Keratinocyte (primary cell): ENCODE results near the gene HLA-DQB1. TPM values are rescaled to one million over a fixed set of nuclear protein-coding genes. Genes with fewer than 3 reads are reported as not detected.
A peak's percentile ranks its signal among the peaks of the same experiment; 100 is the strongest.

Experiments used
- DNase-seq: peaks from one replicate; pipeline ENCODE4 v3.0.0-alpha.2; 2011; ENCODE audit warnings: low read depth, missing footprints, low spot score
- FAIRE-seq: peaks from 2 replicates; lab custom pipeline; 2011; peaks lifted over from hg19 to GRCh38; lab: Jason Lieb, UNC
- H2AFZ ChIP-seq: 2 replicates; pipeline ENCODE4 v1.6.0; 2012; ENCODE audit warnings: low read length, control low read depth, inconsistent platforms; ENCODE audit not compliant: control insufficient read depth
- H3K27ac ChIP-seq: 2 replicates; pipeline ENCODE4 v1.5.1; 2011; ENCODE audit warnings: low read length; ENCODE audit not compliant: control insufficient read depth, insufficient read depth
- H3K27me3 ChIP-seq: 3 replicates; pipeline ENCODE4 v1.6.0; 2011; ENCODE audit warnings: low read length; ENCODE audit not compliant: control insufficient read depth, insufficient read depth; ENCODE audit errors: extremely low read depth
- H3K36me3 ChIP-seq, 2 experiments: 2 replicates in 1 of 2; 3 replicates in 1 of 2; pipeline ENCODE4 v1.5.1; 2011; ENCODE audit warnings: low read length in 2 of 2, mild to moderate bottlenecking in 1 of 2; ENCODE audit not compliant: control insufficient read depth in 2 of 2, insufficient read depth in 2 of 2; ENCODE audit errors: extremely low read depth in 1 of 2
- H3K4me1 ChIP-seq: 3 replicates; pipeline ENCODE4 v1.5.1; 2011; ENCODE audit warnings: low read length; ENCODE audit not compliant: control insufficient read depth, insufficient read depth; ENCODE audit errors: extremely low read depth
- H3K4me2 ChIP-seq: 3 replicates; pipeline ENCODE4 v1.6.0; 2011; ENCODE audit warnings: low read depth, low read length; ENCODE audit not compliant: control insufficient read depth, insufficient read depth; ENCODE audit errors: extremely low read depth
- H3K4me3 ChIP-seq, 3 experiments: fragments of 200-600 bp in 1 of 3; sonication (generic) in 1 of 3; 2 replicates in 2 of 3; 3 replicates in 1 of 3; pipeline ENCODE4 v1.5.1; 2011 to 2016; ENCODE audit warnings: low read length in 3 of 3, mild to moderate bottlenecking in 3 of 3, control low read depth in 2 of 3, inconsistent platforms in 1 of 3, low read depth in 1 of 3, mixed read lengths in 1 of 3, mixed run types in 1 of 3, moderate library complexity in 1 of 3; ENCODE audit not compliant: control insufficient read depth in 2 of 3, insufficient read depth in 2 of 3; ENCODE audit errors: extremely low read depth in 1 of 3
- H3K79me2 ChIP-seq: 2 replicates; pipeline ENCODE4 v1.6.0; 2012; ENCODE audit warnings: low read length; ENCODE audit not compliant: control insufficient read depth, insufficient read depth
- H3K9ac ChIP-seq: 3 replicates; pipeline ENCODE4 v1.6.0; 2011; ENCODE audit warnings: low read length; ENCODE audit not compliant: control insufficient read depth, insufficient read depth; ENCODE audit errors: extremely low read depth
- H3K9me1 ChIP-seq: 3 replicates; pipeline ENCODE4 v1.6.0; 2011; ENCODE audit warnings: low read length; ENCODE audit not compliant: control insufficient read depth, insufficient read depth; ENCODE audit errors: extremely low read depth
- H3K9me3 ChIP-seq: 2 replicates; pipeline ENCODE4 v1.5.1; 2012; ENCODE audit warnings: low read depth, low read length; ENCODE audit not compliant: control insufficient read depth
- H4K20me1 ChIP-seq: 3 replicates; pipeline ENCODE4 v1.6.0; 2011; ENCODE audit warnings: low read length; ENCODE audit not compliant: control insufficient read depth, insufficient read depth; ENCODE audit errors: extremely low read depth
- EZH2 ChIP-seq: IDR thresholded peaks from one replicate; pipeline ENCODE4 v1.6.1; 2012; ENCODE audit warnings: inconsistent platforms, mild to moderate bottlenecking, low read length, moderate library complexity
- dilution Hi-C: fragments of 300-500 bp; cut with MboI; formaldehyde crosslinking; loops from one replicate; pipeline ENCODE4 v1.7.0; 2020; ENCODE audit warnings: low sequenced_read_pairs; ENCODE audit not compliant: extremely low pct_ligation_motif_present
- polyA plus RNA-seq, 5 experiments: library from polyadenylated mRNA; depleted of rRNA in 3 of 5; stranded (reverse) in 3 of 5; stranded (forward) in 1 of 5; unstranded in 1 of 5; fragments of >200 nt; gene quantifications; 1 replicate in 1 of 5; 2 replicates in 3 of 5; 3 replicates in 1 of 5; pipeline versions ENCODE4 v1.2.1 to v1.2.3, GENCODE V29; 2011 to 2012; ENCODE audit warnings: missing spikeins in 2 of 5, low read depth in 1 of 5, low replicate concordance in 1 of 5
- TF ChIP-seq, protein P1 (sequence below), 3 experiments: IDR thresholded peaks in 1 of 3; conservative IDR thresholded peaks in 1 of 3; optimal IDR thresholded peaks in 1 of 3; 2 replicates in 2 of 3; 3 replicates in 1 of 3; pipeline versions ENCODE3 to v1.5.1; 2011; ENCODE audit warnings: low read length in 3 of 3, mild to moderate bottlenecking in 3 of 3, moderate library complexity in 2 of 3, control low read depth in 1 of 3, inconsistent platforms in 1 of 3; ENCODE audit not compliant: insufficient read depth in 2 of 3; ENCODE audit errors: extremely low read depth in 1 of 3

Gene HLA-DQB1
- polyA plus RNA-seq, 1 donor (not counting 4 experiments of a cell fraction or from before 2014, with no cell fraction given): 40.5 TPM

GRCh38 chr6:32692019-32692418 lies 25.6 kb upstream of the HLA-DQB1 start:
- Histone ChIP-seq H3K9me1 (no peaks in the 10 kb centered on the region), H3K36me3 (no peaks in the 10 kb centered on the region), H3K9ac (no peak overlapping the region), H3K4me3 (no peak overlapping the region), H2AFZ (no peak overlapping the region), H3K4me1 (no peaks in the 10 kb centered on the region), H3K9me3 (no peaks in the 10 kb centered on the region), H4K20me1 (no peaks in the 10 kb centered on the region), H3K27ac (no peak overlapping the region), H3K4me2 (no peak overlapping the region), H3K27me3 (no peaks in the 10 kb centered on the region), H3K79me2 (no peaks in the 10 kb centered on the region)
- DNase-seq (no peak), FAIRE-seq (peak; percentile 73)
- dilution Hi-C loops: no loop called here
- no peak for TF ChIP-seq EZH2
- TF ChIP-seq, protein P1, sequence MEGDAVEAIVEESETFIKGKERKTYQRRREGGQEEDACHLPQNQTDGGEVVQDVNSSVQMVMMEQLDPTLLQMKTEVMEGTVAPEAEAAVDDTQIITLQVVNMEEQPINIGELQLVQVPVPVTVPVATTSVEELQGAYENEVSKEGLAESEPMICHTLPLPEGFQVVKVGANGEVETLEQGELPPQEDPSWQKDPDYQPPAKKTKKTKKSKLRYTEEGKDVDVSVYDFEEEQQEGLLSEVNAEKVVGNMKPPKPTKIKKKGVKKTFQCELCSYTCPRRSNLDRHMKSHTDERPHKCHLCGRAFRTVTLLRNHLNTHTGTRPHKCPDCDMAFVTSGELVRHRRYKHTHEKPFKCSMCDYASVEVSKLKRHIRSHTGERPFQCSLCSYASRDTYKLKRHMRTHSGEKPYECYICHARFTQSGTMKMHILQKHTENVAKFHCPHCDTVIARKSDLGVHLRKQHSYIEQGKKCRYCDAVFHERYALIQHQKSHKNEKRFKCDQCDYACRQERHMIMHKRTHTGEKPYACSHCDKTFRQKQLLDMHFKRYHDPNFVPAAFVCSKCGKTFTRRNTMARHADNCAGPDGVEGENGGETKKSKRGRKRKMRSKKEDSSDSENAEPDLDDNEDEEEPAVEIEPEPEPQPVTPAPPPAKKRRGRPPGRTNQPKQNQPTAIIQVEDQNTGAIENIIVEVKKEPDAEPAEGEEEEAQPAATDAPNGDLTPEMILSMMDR (optimal IDR thresholded peaks at IDR 0.05 in 1 of 3, IDR thresholded peaks at IDR 0.05 in 1 of 3, conservative IDR thresholded peaks at IDR 0.05 in 1 of 3; ENCODE audit: extremely low read depth in 1 of 3, insufficient read depth in 2 of 3, low read length in 3 of 3): peak; percentile 56 to 90 (median 71)

DNA sequence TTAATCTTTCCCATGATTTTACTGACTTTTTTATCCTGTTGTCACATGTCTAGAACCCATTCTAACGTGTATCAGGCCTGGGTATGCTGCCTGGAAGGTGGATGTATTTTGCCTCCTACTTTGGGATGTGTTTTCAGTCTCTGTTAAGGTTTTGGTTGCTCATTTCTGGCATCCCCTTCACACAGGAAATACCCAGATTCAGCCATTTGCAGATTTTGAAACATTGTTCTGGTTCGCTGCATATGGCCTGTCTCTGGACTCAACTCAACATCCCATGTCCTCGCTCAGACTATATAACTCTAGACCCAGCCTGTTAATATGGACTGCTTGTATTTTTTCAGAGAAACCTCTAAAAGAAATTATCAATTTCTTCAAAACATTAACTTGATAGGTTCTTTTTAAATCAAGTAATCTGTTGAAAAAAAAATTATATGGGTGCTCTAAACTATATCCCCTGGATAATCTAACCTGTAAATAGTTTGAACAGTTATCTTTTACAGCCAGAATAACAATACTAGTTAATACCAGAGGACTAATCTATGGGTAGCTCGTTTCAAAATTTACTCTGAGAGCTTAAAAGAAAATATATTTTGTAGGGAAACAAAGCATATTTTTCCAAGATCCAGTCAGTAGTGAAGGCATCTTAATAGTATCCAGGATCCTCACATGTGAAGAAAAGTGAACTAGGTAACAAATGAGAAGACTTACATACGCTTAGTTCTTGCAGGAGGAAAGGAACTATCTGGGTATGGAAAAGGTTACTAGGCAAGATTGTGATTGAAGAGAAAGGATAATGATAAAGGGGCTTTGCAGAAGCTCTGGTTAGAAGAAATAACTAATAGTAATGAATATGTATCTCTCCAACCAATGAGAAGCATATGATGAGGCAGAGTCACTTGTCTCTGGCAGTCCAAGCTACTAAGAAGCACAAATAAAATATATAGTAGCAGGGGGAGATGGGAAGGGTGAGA lies 23.4 kb upstream of the HLA-DQB1 start:
- TF ChIP-seq, protein P1 (optimal IDR thresholded peaks at IDR 0.05 in 1 of 3, IDR thresholded peaks at IDR 0.05 in 1 of 3, conservative IDR thresholded peaks at IDR 0.05 in 1 of 3; ENCODE audit: extremely low read depth in 1 of 3, insufficient read depth in 2 of 3, low read length in 3 of 3): no peak
- no peak for TF ChIP-seq EZH2
- H3K4me3 ChIP-seq: no peak overlapping the region
- dilution Hi-C loops: no loop called here
- H2AFZ ChIP-seq: no peak overlapping the region
- H3K27ac ChIP-seq: no peak overlapping the region
- H3K9me3 ChIP-seq: no peaks in the 10 kb centered on the region
- H3K79me2 ChIP-seq: no peaks in the 10 kb centered on the region
- no peak for DNase-seq
- no peak overlapping the region for H3K4me2 ChIP-seq
- H3K4me1 ChIP-seq: no peaks in the 10 kb centered on the region
- no peaks in the 10 kb centered on the region for H3K36me3 ChIP-seq
- no peak for FAIRE-seq
- no peaks in the 10 kb centered on the region for H3K9me1 ChIP-seq
- no peaks in the 10 kb centered on the region for H4K20me1 ChIP-seq
- H3K27me3 ChIP-seq: no peaks in the 10 kb centered on the region
- H3K9ac ChIP-seq: no peak overlapping the region
